Epithelial cell of esophagus (primary cell): ENCODE results near the gene TP63.
A peak's percentile ranks its signal among the peaks of the same experiment; 100 is the strongest.
"Not testable (repeated sequence)": the region's sequence is repeated elsewhere in the genome, so short reads cannot be mapped to it uniquely, and the experiment has no call there.

Experiments
- DNase-seq: peaks from one replicate; pipeline ENCODE4 v3.0.0; 2010; ENCODE audit warnings: low read depth
- H3K4me3 ChIP-seq: 2 replicates; pipeline ENCODE4 v1.5.1; 2011; ENCODE audit warnings: mild to moderate bottlenecking, low read length, control low read depth
- CTCF ChIP-seq: IDR thresholded peaks from 2 replicates; pipeline ENCODE4 v1.5.1; 2011; ENCODE audit warnings: low read depth, mild to moderate bottlenecking, low read length, control low read depth, inconsistent platforms; ENCODE audit not compliant: insufficient read depth; ENCODE audit errors: missing control alignments

TP63 gene

GRCh38 chr3:189744235-189744634 is 113.0 kb downstream of the TP63 start:
- no peak for TF ChIP-seq CTCF
- DNase-seq = no peak
- H3K4me3 ChIP-seq = no peak overlapping the region

- TF ChIP-seq CTCF = no peak
- no peak overlapping the region for H3K4me3 ChIP-seq
- DNase-seq = no peak
Observed at GRCh38 chr3:189745622-189746021, 114.4 kb downstream of the TP63 start.

- no peak for TF ChIP-seq CTCF
- no peak for DNase-seq
- H3K4me3 ChIP-seq = no peak overlapping the region
Observed at GRCh38 chr3:189748046-189748445, 116.9 kb downstream of the TP63 start.

GRCh38 chr3:189750972-189751371 is 119.8 kb downstream of the TP63 start:
- DNase-seq, H3K4me3 ChIP-seq: not testable (repeated sequence)

- no peak overlapping the region for H3K4me3 ChIP-seq
- TF ChIP-seq CTCF = no peak
- peak; percentile 6 for DNase-seq
Observed at GRCh38 chr3:189754356-189754755, 123.2 kb downstream of the TP63 start.

GRCh38 chr3:189756582-189757078 is 125.4 kb downstream of the TP63 start:
- DNase-seq = peak; percentile 52
- no peak for TF ChIP-seq CTCF
- no peak overlapping the region for H3K4me3 ChIP-seq

GRCh38 chr3:189758186-189758585 is 127.0 kb downstream of the TP63 start:
- H3K4me3 ChIP-seq = no peak overlapping the region
- no peak for DNase-seq
- TF ChIP-seq CTCF = no peak
